CD4-positive, alpha-beta T cell treated with Interleukin-4 for 1 hour (primary cell): ENCODE data around the gene SLC25A52.
A peak's percentile ranks its signal among the peaks of the same experiment; 100 is the strongest.
"Not testable (repeated sequence)": the region's sequence is repeated elsewhere in the genome, so short reads cannot be mapped to it uniquely, and the experiment has no call there.

Source experiments
- DNase-seq, 2 donors: peaks; one replicate each; pipeline ENCODE4 v3.0.0-alpha.2; 2020 to 2022

The SLC25A52 gene

GRCh38 chr18:31760695-31761094 lies at the start of gene SLC25A52:
TSS of gene SLC25A52 (minus strand) at chr18:31760880. CDS start at chr18:31760661, 219 bp downstream.
- DNase-seq, result no peak

- DNase-seq, result not testable (repeated sequence)
These were observed 48.4 kb upstream of the SLC25A52 start for GRCh38 chr18:31809049-31809448.

- no peak for DNase-seq
These were observed 40.4 kb upstream of the SLC25A52 start for GRCh38 chr18:31801078-31801477.

GRCh38 chr18:31799257-31799656 lies 38.6 kb upstream of the SLC25A52 start:
- DNase-seq, result not testable (repeated sequence)

- no peak for DNase-seq
These were observed 37.7 kb upstream of the SLC25A52 start for GRCh38 chr18:31798399-31798798.

GRCh38 chr18:31795747-31796146 lies 35.1 kb upstream of the SLC25A52 start:
- no peak for DNase-seq

- DNase-seq, result no peak
These were observed 32.9 kb upstream of the SLC25A52 start for GRCh38 chr18:31793531-31793930.

GRCh38 chr18:31792580-31792911 lies 31.9 kb upstream of the SLC25A52 start:
- DNase-seq, result no peak

- DNase-seq, result peak in 1 of 2 donors; percentile 1
These were observed 31.3 kb upstream of the SLC25A52 start for GRCh38 chr18:31791817-31792579.

GRCh38 chr18:31789409-31789808 lies 28.7 kb upstream of the SLC25A52 start:
- no peak for DNase-seq

- DNase-seq, result no peak
These were observed 22.4 kb upstream of the SLC25A52 start for GRCh38 chr18:31783059-31783458.

GRCh38 chr18:31778391-31778950 lies 17.8 kb upstream of the SLC25A52 start:
- no peak for DNase-seq

GRCh38 chr18:31776093-31776492 lies 15.4 kb upstream of the SLC25A52 start:
- no peak for DNase-seq

GRCh38 chr18:31774962-31775361 lies 14.3 kb upstream of the SLC25A52 start:
- DNase-seq, result no peak

- DNase-seq, result no peak
These were observed 13.8 kb upstream of the SLC25A52 start for GRCh38 chr18:31774477-31774785.

- DNase-seq, result no peak
These were observed 13.2 kb upstream of the SLC25A52 start for GRCh38 chr18:31773774-31774476.

- DNase-seq, result no peak
These were observed 12.0 kb upstream of the SLC25A52 start for GRCh38 chr18:31772699-31773098.

- no peak for DNase-seq
These were observed 10.4 kb downstream of the SLC25A52 start for GRCh38 chr18:31750273-31750672.

GRCh38 chr18:31746396-31746795 lies 14.3 kb downstream of the SLC25A52 start:
- no peak for DNase-seq

GRCh38 chr18:31744321-31745067 lies 16.2 kb downstream of the SLC25A52 start:
- DNase-seq, result no peak

- not testable (repeated sequence) for DNase-seq
These were observed 17.1 kb downstream of the SLC25A52 start for GRCh38 chr18:31743600-31743999.

GRCh38 chr18:31741097-31741735 lies 19.5 kb downstream of the SLC25A52 start:
- peak; percentile 30 to 55 for DNase-seq

GRCh38 chr18:31740180-31740579 lies 20.5 kb downstream of the SLC25A52 start:
- no peak for DNase-seq
